Measurements from ENCODE around the gene YIF1A.

Gene YIF1A

GRCh38 chr11:66238786-66239413 is 50.0 kb downstream of the YIF1A start:
- Histone ChIP-seq H3K27ac (ENCODE audit: low read length) (no peak overlapping the region), H3K9me3 (ENCODE audit: insufficient read depth, low read length) (no peaks in the 10 kb centered on the region), H3K36me3 (replicated peaks; ENCODE audit: low read depth, low read length) (no peaks in the 10 kb centered on the region), H3K4me3 (ENCODE audit: low read length) (no peak overlapping the region), H3K4me1 (ENCODE audit: low read length) (no peaks in the 10 kb centered on the region), H3K4me2 (ENCODE audit: low read length) (no peak overlapping the region), H3K27me3 (ENCODE audit: low read depth, low read length) (no peaks in the 10 kb centered on the region), H2AFZ (ENCODE audit: low read depth, low read length) (no peak overlapping the region), H3K9ac (ENCODE audit: low read length) (no peak overlapping the region), H4K20me1 (ENCODE audit: insufficient read depth, low read length) (no peaks in the 10 kb centered on the region), H3K79me2 (ENCODE audit: low read length) (no peaks in the 10 kb centered on the region)
- no peak for TF ChIP-seq CTCF (IDR thresholded peaks at IDR 0.05; ENCODE audit: low read depth, low read length)
- no peak for TF ChIP-seq EZH2phosphoT487 (IDR thresholded peaks at IDR 0.05; ENCODE audit: low read depth)

GRCh38 chr11:66237867-66238266 is 51.1 kb downstream of the YIF1A start:
- H3K4me3 ChIP-seq (ENCODE audit: low read length), result no peak overlapping the region
- H3K27ac ChIP-seq (ENCODE audit: low read length), result no peak overlapping the region
- no peaks in the 10 kb centered on the region for H3K27me3 ChIP-seq (ENCODE audit: low read depth, low read length)
- no peaks in the 10 kb centered on the region for H3K9me3 ChIP-seq (ENCODE audit: insufficient read depth, low read length)
- H3K4me1 ChIP-seq (ENCODE audit: low read length), result no peaks in the 10 kb centered on the region
- no peak overlapping the region for H3K9ac ChIP-seq (ENCODE audit: low read length)
- H2AFZ ChIP-seq (ENCODE audit: low read depth, low read length), result no peak overlapping the region
- H4K20me1 ChIP-seq (ENCODE audit: insufficient read depth, low read length), result no peaks in the 10 kb centered on the region
- H3K4me2 ChIP-seq (ENCODE audit: low read length), result no peak overlapping the region
- H3K36me3 ChIP-seq (replicated peaks; ENCODE audit: low read depth, low read length), result no peaks in the 10 kb centered on the region
- TF ChIP-seq CTCF (IDR thresholded peaks at IDR 0.05; ENCODE audit: low read depth, low read length) (no peak), EZH2phosphoT487 (IDR thresholded peaks at IDR 0.05; ENCODE audit: low read depth) (no peak)
- no peaks in the 10 kb centered on the region for H3K79me2 ChIP-seq (ENCODE audit: low read length)

DNA sequence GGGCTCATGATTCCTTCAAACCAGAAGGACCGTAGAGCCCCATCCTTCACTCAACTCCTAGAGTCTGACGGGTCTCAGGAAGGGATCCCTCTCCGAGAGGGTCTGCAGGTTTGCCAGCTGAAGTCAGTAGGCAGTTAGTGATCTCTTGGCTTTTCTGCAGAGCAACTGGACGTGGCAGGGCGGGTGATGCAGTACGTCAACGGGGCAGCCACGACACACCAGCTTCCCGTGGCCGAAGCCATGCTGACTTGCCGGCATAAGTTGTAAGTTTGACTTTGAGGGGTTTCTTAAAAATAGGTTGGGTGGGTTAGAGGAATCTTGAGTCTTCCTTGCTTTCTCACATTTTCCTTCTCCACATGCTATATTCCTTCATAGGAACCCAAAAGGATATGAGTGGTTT is 53.8 kb downstream of the YIF1A start:
- Histone ChIP-seq H3K4me1 (ENCODE audit: low read length) (no peaks in the 10 kb centered on the region), H3K4me3 (ENCODE audit: low read length) (no peak overlapping the region), H3K27me3 (ENCODE audit: low read depth, low read length) (no peaks in the 10 kb centered on the region), H3K9ac (ENCODE audit: low read length) (no peak overlapping the region), H3K36me3 (replicated peaks; ENCODE audit: low read depth, low read length) (no peaks in the 10 kb centered on the region), H4K20me1 (ENCODE audit: insufficient read depth, low read length) (no peaks in the 10 kb centered on the region), H3K4me2 (ENCODE audit: low read length) (no peak overlapping the region), H3K9me3 (ENCODE audit: insufficient read depth, low read length) (no peaks in the 10 kb centered on the region), H3K27ac (ENCODE audit: low read length) (no peak overlapping the region), H3K79me2 (ENCODE audit: low read length) (no peaks in the 10 kb centered on the region), H2AFZ (ENCODE audit: low read depth, low read length) (no peak overlapping the region)
- no peak for TF ChIP-seq EZH2phosphoT487 (IDR thresholded peaks at IDR 0.05; ENCODE audit: low read depth)
- no peak for TF ChIP-seq CTCF (IDR thresholded peaks at IDR 0.05; ENCODE audit: low read depth, low read length)

Data from OCI-LY3 (cell line).